ENCODE measurements around the gene ILKAP. TPM values are rescaled to one million over a fixed set of nuclear protein-coding genes. Genes with fewer than 3 reads are reported as not detected.
A peak's percentile ranks its signal among the peaks of the same experiment; 100 is the strongest.

The ILKAP gene
- total and polyA plus RNA-seq, 7 donors: 31.8 to 66.6 (median 43.8) TPM

DNA sequence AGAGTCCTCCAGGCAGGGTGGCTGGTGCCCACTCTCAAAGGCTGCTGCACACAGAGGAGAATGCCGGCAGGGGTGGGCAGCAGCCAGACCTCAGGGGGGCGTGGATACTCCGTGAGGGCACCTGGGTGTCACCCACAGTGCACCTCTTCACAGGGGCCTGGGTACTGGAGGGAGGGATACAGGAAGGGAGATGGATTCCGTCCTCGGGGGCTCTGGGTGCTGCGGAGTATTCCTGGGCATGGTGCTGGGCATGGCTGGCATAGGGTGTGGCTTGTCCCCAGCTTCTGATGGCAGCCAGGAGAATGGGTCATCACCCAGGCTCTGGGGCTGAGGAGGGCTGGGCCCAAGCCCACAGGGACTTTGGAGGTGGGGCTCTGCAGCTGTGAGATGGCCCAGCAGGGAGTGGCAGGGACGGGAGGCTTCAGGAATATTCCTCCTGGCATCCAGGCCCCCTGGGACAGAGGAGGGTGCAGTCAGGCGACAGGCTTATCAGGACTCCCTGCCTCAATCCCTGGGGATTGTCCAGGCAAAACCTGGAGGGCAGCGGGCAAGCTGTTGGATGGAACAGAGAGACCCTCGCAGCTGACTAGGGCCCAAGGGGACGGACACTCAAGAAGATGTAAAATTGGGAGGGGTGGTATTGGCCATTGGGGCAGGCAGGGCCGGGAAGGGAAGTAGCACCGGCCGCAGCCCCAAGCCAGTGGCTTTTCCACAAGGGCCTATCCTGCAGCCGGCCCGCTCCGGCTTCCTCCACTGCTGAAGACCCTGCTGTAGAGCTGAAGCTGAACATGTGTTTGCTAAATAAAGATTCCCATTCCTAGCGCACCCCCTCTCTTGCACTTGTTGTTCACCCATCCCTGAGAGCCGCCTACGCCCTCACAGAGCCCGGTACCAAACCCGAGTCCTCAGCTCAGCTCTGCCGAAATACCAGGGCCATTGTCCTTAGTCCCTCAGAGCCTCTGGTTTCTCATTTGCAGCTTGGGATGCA lies 70.7 kb downstream of the ILKAP start:
- no peak overlapping the region for H3K27ac ChIP-seq
- ATAC-seq: no peak
- 89 to 91% (median 91%) methylated on average over 20 to 23 of the region's 23 CpGs for WGBS, 3 donors
- no peak overlapping the region for H3K4me3 ChIP-seq
- no peaks in the 10 kb centered on the region for H3K9me3 ChIP-seq
- TF ChIP-seq, protein P1, sequence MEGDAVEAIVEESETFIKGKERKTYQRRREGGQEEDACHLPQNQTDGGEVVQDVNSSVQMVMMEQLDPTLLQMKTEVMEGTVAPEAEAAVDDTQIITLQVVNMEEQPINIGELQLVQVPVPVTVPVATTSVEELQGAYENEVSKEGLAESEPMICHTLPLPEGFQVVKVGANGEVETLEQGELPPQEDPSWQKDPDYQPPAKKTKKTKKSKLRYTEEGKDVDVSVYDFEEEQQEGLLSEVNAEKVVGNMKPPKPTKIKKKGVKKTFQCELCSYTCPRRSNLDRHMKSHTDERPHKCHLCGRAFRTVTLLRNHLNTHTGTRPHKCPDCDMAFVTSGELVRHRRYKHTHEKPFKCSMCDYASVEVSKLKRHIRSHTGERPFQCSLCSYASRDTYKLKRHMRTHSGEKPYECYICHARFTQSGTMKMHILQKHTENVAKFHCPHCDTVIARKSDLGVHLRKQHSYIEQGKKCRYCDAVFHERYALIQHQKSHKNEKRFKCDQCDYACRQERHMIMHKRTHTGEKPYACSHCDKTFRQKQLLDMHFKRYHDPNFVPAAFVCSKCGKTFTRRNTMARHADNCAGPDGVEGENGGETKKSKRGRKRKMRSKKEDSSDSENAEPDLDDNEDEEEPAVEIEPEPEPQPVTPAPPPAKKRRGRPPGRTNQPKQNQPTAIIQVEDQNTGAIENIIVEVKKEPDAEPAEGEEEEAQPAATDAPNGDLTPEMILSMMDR (IDR thresholded peaks at IDR 0.05): no peak
- H3K4me1 ChIP-seq: peaks cover 23% of the 10 kb centered on the region
- H3K27me3 ChIP-seq (ENCODE audit: insufficient read depth in 3 of 3, low read length in 2 of 3): no peaks in the 10 kb centered on the region
- intact Hi-C loops (cut with DNase I): loop anchor here (2.0 to 10.0 kb wide), 3 partner anchors 70 to 268 kb away; partner anchors contain the start of gene UBE2F (in 1 of the 2)
- no peaks in the 10 kb centered on the region for H3K36me3 ChIP-seq (ENCODE audit: insufficient read depth in 1 of 2, low read depth in 1 of 2)
- peak; percentile 9 to 36 for DNase-seq

DNA sequence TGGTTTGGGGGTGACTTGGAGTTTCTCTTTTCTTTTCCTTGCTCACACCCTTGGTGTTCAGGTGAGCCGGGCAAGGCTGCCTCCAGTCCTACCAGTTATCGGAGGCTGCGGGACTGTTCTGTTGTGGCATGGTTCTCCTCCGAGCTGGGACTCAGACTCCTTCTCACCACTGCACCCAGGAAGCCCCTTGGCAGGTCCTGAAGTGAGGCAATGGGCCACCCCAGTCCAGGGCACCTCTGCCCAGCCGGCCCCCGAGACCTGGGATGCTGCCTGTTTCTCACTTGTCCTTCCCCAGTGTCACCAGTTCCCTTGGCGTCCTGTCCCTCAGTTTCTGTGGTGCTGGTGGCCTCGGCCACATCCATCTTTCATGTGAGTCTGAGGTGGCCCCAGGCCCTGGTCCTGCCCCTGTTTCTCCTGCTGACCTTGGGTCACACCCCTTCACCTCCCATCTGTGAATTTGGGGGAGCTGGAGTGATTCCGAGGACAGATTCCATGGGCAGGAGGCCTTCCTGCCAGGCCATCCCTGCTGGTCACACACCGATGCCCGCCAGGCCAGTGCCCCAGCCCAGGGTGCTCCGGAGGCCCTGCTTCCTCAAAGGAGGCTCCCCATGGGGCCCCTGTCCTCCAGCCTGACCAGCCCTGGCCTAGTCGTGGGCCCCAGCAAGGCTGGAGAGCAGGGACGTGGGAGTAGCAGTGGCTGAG lies 71.6 kb downstream of the ILKAP start:
- DNase-seq: peak; percentile 9 to 45
- 89 to 95% (median 93%) methylated on average over 14 of the region's 14 CpGs for WGBS, 3 donors
- Histone ChIP-seq H3K27ac (no peak overlapping the region), H3K4me3 (no peak overlapping the region), H3K36me3 (ENCODE audit: insufficient read depth in 1 of 2, low read depth in 1 of 2) (no peaks in the 10 kb centered on the region), H3K4me1 (peaks cover 17% of the 10 kb centered on the region), H3K9me3 (no peaks in the 10 kb centered on the region), H3K27me3 (ENCODE audit: insufficient read depth in 3 of 3, low read length in 2 of 3) (no peaks in the 10 kb centered on the region)
- intact Hi-C loops (cut with DNase I): loop anchor here (2.0 to 10.0 kb wide), 3 partner anchors 69 to 267 kb away; partner anchors contain the start of gene UBE2F (in 1 of the 2)
- TF ChIP-seq, protein P1 (IDR thresholded peaks at IDR 0.05): no peak
- ATAC-seq: no peak

DNA sequence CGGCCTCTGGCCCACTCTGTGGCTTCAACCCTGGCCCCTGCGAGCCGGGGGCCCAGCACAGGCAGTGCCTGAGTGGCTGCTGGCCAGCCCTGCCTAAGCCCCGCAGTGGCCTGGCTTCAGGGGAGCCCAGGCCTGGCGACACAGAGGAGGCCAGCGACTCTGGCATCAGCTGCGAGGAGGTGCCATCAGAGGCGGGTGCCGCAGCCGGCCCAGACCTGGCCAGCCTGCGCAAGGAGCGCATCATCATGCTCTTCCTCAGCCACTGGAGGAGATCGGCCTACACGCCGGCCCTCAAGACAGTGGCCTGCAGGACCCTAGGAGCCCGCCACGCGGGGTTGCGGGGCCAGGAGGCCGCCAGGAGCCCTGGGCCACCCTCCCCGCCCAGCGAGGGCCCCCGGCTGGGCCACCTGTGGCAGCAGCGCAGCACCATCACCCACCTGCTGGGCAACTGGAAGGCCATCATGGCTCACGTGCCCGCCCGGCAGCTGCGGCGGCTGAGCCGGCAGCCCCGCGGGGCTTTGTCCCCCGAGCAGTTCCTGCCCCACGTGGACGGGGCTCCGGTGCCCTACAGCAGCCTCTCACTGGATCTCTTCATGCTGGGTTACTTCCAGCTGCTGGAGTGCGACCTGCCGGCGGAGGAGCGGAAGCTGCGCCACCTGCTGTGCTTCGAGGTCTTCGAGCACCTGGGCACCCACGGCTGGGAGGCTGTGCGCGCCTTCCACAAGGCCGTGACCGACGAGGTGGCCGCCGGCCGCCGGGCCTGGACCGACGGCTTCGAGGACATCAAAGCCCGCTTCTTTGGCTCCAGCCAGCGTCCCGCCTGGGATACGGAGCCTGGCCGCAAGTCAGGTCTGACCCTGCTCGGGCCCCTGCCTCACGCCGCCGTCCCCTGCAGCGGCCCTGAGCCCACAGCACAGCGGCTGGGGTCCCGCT lies 72.5 kb downstream of the ILKAP start:
- DNase-seq (peak; percentile 9 to 50), ATAC-seq (no peak)
- WGBS, 3 donors: 90 to 93% (median 91%) methylated on average over 60 to 68 of the region's 68 CpGs
- Histone ChIP-seq H3K4me3 (no peak overlapping the region), H3K27me3 (ENCODE audit: insufficient read depth in 3 of 3, low read length in 2 of 3) (no peaks in the 10 kb centered on the region), H3K27ac (no peak overlapping the region), H3K4me1 (peaks cover 9% of the 10 kb centered on the region), H3K9me3 (no peaks in the 10 kb centered on the region), H3K36me3 (ENCODE audit: insufficient read depth in 1 of 2, low read depth in 1 of 2) (no peaks in the 10 kb centered on the region)
- intact Hi-C loops (cut with DNase I): loop anchor here in 1 of 2 donors (10.0 kb wide), 2 partner anchors 166 to 266 kb away; partner anchors contain the start of gene UBE2F
- TF ChIP-seq, protein P1 (IDR thresholded peaks at IDR 0.05): no peak

DNA sequence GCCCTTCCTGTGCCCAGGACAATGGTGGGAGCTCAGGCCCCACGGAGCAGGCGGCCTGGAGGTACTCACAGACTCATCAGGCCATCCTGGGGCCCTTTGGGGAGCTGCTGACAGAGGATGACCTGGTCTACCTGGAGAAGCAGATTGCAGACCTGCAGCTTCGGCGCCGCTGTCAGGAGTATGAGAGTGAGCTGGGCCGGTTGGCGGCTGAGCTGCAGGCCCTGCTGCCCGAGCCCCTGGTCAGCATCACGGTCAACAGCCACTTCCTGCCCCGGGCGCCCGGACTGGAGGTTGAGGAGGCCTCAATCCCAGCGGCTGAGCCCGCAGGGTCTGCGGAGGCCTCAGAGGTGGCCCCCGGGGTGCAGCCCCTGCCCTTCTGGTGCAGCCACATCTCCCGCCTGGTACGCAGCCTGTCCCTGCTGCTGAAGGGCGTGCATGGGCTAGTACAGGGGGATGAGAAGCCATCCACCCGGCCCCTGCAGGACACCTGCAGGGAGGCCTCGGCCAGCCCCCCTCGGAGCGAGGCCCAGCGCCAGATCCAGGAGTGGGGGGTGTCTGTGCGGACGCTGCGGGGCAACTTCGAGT lies 73.3 kb downstream of the ILKAP start:
- no peaks in the 10 kb centered on the region for H3K9me3 ChIP-seq
- 89 to 94% (median 90%) methylated on average over 26 to 28 of the region's 28 CpGs for WGBS, 3 donors
- peak; percentile 9 to 45 for DNase-seq
- H3K4me1 ChIP-seq: peaks cover 3% of the 10 kb centered on the region
- H3K27me3 ChIP-seq (ENCODE audit: insufficient read depth in 3 of 3, low read length in 2 of 3): no peaks in the 10 kb centered on the region
- TF ChIP-seq, protein P1 (IDR thresholded peaks at IDR 0.05): no peak
- no peaks in the 10 kb centered on the region for H3K36me3 ChIP-seq (ENCODE audit: insufficient read depth in 1 of 2, low read depth in 1 of 2)
- intact Hi-C loops (cut with DNase I): loop anchor here in 1 of 2 donors (10.0 kb wide), 2 partner anchors 165 to 265 kb away; partner anchors contain the start of gene UBE2F
- no peak overlapping the region for H3K4me3 ChIP-seq
- no peak overlapping the region for H3K27ac ChIP-seq
- ATAC-seq: no peak

Data from psoas muscle (tissue), 8 donors.